HG03025 (cell line): ENCODE measurements around the gene MAST4.
A peak's percentile ranks its signal among the peaks of the same experiment; 100 is the strongest.

ENCODE experiments used
- ATAC-seq: cut with Tn5 transposase; IDR thresholded peaks from one replicate; pipeline ENCODE4 v1.9.1; 2021; ENCODE audit warnings: mild to moderate bottlenecking, moderate library complexity; ENCODE audit not compliant: unreplicated experiment, low FRiP score

MAST4 gene

GRCh38 chr5:66939094-66939493, 342.9 kb downstream of the MAST4 start:
- ATAC-seq, result no peak

DNA sequence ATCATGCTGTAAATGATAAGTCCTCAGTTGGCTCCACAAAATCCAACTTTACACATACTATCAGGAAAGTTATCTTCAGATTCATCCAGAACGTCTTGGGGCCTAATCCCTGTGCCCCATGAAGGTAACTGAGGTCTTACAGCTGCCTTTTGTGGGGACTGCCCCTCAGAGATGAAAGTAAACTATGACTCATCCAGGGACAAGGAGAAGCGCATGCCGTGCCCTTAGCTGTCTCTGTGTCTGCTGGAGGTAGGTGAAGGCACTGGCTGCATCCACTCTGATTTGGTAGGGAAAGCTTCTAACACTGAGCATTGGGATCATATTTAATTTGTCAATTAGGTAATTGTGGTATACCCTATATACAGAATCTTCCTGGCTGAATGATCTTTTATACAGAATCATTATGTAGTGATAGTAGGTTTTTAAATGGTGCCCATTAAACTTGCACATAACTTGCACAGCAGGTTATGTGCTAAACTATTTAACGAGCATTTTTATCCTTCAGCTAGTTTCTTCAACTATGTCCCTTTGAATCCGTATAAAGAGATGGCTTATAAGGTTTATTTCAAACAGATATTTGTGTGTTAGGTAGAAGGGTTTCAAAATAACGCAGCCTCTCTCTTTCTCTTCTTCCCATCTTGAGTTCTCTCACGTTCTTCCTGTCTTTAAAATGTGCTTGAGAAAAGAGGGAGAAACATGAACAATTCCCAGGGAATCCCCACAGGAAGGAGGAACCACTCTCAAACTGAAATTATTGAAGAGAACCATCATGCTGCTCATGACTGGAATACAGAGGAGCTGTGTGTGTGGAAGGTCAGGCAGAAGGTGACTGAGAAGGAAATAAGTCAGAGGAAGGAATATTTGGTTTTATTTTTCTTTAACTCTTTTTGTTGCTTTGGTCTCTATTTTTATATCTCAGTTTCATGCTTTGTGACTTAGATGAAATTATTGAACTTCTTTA, 349.5 kb downstream of the MAST4 start:
- peak; percentile 66 for ATAC-seq

DNA sequence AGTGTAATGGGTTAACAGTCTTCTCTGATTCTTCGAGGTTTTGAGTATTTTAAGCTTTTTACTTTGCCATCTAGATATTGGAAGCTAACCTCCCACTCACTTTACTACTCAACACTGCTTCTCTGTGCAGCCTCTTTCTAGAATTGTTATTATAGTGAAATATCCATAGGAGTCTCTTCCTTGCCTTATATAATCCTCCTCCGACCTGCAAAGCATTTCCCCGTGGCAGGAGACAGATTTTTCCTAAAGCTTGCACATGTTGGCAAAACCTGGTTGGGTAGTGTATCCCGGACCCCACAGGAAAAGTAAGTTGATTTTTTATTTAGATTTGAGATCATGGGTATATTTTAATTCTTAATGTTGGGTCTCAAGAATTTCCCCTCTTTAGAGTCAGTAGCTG, 351.3 kb downstream of the MAST4 start:
- ATAC-seq, result no peak

GRCh38 chr5:66949066-66949465, 352.9 kb downstream of the MAST4 start:
- ATAC-seq, result no peak

DNA sequence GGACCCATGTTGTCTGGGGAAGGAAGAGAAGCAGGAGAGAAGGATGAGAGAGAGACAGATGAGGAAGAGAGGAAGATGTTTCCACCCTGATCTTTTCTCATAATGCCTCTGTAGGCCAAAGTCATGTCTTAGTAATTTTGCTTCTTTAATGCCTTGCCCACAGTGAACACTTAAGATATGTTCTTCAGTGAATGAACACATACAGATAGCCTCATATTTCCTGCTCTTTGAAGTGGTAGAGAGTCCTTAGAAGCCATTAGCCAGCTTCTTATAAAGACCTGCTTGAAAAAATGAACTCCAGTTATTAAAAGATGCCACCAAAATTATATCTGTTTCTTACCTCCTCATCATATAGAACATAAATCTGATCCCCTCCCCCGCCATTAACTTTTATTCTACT, 356.0 kb downstream of the MAST4 start:
- ATAC-seq, result no peak

- ATAC-seq, result no peak
Measured at GRCh38 chr5:66956439-66956838, 360.2 kb downstream of the MAST4 start.

DNA sequence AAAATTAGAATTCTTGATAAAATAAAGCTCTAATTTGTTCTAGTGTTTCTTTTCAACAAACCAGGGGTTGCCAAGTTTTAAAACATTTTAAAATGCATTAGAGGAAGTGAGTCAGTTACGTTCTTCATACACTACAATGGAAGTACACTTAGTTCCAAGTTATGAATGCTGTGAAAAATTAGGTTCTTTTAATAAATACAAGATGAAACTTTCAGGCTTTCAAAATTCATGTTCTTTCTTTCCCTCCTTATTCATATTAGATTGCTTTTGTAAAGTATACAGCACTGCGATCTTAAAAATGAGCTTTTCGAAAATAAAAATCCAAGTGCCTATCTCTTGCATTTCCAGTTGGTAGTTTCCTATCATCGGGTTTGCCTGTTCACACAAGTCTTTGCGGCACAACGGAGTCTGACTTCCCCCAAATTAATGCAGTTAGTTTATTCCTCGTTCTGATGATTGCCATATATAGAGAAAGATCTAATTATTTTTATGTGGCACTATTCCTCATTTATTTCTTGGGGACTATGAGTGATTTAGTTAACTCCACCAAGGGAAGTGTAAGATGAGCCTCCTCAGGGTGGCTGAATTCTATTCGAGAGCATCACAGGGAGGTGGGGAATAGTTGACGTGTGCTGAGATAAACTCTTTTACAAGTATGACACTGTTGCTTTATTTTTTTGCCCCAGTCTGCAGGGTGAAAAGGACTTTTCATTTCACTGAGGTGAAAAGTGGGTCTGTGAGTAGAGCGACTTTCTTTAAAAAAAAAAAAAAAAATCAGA, 362.2 kb downstream of the MAST4 start:
- ATAC-seq, result no peak

- ATAC-seq, result no peak
Measured at GRCh38 chr5:66958980-66959641, 362.9 kb downstream of the MAST4 start.

DNA sequence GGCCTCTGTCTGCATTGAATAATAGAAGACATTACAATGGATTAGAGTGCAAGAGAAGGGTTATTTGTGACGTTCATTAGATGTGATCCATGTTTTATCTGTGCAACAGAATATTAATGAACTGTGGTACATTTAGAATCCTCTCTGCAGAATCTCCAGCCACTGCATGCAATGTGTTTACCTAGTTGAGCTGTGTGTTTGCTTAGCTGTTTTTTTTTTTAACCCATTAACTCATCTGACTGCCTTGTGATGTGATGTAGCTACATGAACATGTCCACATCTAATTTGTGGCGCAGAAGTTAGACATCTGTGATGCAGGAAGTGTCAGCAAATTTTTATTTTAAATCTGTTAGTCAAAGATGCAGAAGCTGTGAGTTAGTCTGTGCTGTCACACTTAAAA, 363.5 kb downstream of the MAST4 start:
- ATAC-seq, result no peak

- no peak for ATAC-seq
Measured at GRCh38 chr5:66960369-66961137, 364.4 kb downstream of the MAST4 start.

- ATAC-seq, result no peak
Measured at GRCh38 chr5:66963559-66963971, 367.4 kb downstream of the MAST4 start.

DNA sequence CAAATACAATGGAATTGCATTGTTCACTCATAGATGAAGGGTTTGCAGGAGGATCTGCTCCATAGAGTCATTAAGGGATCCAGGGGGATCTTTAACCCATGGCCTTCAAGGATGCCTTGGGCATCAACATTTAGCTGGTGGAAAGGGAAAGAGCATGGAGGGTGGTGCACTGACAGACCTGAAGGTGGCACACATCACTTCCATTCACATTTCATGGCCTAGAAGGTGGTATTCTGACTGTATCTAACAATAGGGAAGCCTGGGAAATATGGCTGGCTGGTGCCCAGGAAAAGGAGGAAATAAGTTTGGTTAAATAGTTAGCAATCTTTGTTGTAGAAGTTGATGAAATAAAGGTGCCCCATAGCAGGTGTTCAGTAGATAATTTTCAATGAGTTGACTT, 370.2 kb downstream of the MAST4 start:
- no peak for ATAC-seq

GRCh38 chr5:66967102-66967501, 370.9 kb downstream of the MAST4 start:
- no peak for ATAC-seq

DNA sequence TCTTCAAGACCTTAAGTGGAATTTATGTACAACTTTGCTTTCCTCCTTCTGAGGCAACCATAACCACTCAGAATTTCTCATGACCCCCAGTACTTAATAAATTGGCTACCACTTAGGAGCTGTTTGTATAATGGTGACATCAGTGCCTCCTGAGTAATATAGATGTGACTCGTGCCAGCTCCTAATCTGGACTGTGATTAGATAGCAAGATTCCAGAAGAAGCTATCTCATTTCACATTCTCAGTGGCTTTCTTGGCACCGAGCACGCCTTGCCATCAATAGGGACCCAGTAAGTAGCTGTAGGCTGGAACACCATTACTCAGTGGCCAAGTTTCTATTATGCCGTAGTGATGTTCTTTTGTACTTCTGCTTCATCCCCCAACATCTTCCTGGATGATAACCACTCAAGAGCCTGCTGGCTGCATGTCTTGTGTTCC, 371.7 kb downstream of the MAST4 start:
- ATAC-seq, result no peak

DNA sequence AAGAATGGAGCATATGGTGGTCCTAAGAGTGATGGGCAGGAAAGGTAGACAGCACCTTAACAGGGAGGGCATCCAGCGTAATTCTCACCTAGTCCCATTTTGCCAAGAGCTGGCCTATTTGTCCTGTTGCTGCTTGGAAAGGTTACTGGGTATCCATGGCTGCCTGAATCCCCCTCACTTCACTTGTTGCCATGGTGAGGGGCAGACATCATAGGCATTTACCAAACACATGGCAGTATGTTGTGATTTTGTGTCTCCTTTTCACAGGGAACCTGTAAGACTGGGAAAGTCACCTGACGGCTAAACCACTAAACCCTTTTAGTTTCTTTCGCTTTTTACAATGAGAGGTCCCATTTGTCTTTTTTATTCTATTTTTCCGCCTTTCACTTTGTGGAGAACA, 373.3 kb downstream of the MAST4 start:
- ATAC-seq, result no peak

DNA sequence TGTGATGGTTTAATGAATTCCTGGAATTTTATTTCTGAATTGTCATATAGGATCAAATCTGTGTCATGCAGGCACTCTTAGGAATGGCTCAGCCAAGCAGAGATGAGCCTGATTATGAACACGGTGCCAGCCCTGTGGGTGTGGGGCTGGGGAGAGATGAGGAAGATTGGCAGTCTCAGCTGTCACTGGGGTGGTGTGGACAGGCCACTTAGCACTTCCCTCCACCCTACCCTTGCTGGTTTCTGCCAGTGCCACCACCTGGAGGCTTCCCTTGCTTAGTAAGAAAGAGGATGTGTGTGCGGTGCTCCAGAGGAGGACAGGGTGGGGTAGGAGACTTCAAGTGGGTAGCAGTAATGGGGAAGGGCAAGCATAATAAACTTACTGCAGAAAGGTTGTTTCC, 373.8 kb downstream of the MAST4 start:
- no peak for ATAC-seq

GRCh38 chr5:66972004-66972403, 375.8 kb downstream of the MAST4 start:
- no peak for ATAC-seq

GRCh38 chr5:66974256-66974655, 378.1 kb downstream of the MAST4 start:
- no peak for ATAC-seq

- no peak for ATAC-seq
Measured at GRCh38 chr5:66976108-66976507, 379.9 kb downstream of the MAST4 start.

DNA sequence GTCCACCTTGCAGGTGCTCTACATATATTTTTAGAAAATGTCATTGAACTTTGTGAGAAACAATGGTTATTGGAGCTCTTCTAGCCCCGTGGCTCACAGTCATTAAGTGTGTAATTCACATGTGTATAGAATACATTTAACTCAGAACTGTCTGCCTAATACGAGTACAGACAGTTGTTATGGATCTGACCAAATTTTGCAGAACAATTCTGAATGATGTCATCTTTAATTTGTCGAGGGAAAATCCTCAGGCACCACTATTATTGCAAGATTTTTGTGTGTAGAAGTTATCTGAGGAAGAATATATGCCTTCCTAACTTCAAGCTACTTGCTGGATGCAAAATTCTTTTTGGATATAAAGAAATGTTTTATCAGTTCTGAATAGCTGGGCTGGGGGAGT, 383.5 kb downstream of the MAST4 start:
- no peak for ATAC-seq
